ENCODE data around the gene SLC7A5.

DNA sequence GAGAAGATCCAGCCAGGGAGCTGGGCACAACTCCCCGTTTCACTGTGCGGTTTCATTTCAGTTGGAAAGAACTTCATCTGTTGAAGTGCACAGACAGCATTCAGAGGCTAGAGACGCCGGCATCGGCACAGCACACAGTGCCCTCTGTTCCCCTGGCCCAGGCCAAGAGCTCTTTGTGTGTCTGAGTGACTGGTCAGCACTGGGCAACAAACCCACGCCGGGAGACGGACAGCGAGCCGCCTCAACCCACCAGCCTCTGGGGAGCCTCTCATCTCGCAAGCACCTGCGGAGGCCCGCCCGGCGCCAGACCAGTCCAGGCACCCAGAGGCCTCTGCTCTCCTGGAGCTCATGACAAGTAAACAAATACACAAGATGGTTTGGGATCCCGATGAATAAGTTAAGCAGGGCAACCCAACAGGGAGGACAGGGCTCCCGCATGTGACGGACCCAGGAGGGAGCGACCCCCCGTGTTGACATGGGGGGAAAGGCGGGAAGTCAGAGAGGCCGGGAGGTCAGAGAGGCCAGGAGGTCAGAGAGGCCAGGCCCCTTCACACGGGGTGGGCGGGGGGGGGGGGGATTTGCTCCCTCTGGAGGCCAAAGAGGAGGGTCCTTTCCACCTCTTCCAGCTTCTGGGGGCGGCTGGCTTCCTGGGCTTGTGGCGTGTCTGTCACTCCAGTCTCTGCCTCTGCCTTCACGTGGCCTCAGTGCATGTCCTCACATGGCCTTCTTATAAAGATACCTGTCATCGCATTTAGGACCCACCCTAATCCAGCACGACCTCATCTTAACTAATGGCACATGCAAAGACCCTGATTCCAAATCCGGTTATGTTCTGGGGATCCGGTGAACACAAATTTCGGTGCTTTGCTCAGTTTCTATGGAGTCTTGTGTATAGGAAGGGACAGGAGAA lies 77.8 kb downstream of the SLC7A5 start:
- TF ChIP-seq EP300 (IDR thresholded peaks at IDR 0.05; ENCODE audit: borderline replicate concordance) = no peak
- TF ChIP-seq TAF1 (IDR thresholded peaks at IDR 0.05; ENCODE audit: low read depth) = no peak
- TF ChIP-seq, protein P1, sequence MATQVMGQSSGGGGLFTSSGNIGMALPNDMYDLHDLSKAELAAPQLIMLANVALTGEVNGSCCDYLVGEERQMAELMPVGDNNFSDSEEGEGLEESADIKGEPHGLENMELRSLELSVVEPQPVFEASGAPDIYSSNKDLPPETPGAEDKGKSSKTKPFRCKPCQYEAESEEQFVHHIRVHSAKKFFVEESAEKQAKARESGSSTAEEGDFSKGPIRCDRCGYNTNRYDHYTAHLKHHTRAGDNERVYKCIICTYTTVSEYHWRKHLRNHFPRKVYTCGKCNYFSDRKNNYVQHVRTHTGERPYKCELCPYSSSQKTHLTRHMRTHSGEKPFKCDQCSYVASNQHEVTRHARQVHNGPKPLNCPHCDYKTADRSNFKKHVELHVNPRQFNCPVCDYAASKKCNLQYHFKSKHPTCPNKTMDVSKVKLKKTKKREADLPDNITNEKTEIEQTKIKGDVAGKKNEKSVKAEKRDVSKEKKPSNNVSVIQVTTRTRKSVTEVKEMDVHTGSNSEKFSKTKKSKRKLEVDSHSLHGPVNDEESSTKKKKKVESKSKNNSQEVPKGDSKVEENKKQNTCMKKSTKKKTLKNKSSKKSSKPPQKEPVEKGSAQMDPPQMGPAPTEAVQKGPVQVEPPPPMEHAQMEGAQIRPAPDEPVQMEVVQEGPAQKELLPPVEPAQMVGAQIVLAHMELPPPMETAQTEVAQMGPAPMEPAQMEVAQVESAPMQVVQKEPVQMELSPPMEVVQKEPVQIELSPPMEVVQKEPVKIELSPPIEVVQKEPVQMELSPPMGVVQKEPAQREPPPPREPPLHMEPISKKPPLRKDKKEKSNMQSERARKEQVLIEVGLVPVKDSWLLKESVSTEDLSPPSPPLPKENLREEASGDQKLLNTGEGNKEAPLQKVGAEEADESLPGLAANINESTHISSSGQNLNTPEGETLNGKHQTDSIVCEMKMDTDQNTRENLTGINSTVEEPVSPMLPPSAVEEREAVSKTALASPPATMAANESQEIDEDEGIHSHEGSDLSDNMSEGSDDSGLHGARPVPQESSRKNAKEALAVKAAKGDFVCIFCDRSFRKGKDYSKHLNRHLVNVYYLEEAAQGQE (IDR thresholded peaks at IDR 0.05; ENCODE audit: low read depth) = no peak
- TF ChIP-seq, protein P2, sequence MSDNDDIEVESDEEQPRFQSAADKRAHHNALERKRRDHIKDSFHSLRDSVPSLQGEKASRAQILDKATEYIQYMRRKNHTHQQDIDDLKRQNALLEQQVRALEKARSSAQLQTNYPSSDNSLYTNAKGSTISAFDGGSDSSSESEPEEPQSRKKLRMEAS (IDR thresholded peaks at IDR 0.05) = no peak
- TF ChIP-seq EGR1 (IDR thresholded peaks at IDR 0.05) = no peak
- no peak for TF ChIP-seq FOXM1 (IDR thresholded peaks at IDR 0.05; ENCODE audit: borderline replicate concordance, low read depth)
- TF ChIP-seq YY1 (IDR thresholded peaks at IDR 0.05; ENCODE audit: low read depth) = no peak
- no peak for TF ChIP-seq NFIC (IDR thresholded peaks at IDR 0.05)
- TF ChIP-seq, protein P3, sequence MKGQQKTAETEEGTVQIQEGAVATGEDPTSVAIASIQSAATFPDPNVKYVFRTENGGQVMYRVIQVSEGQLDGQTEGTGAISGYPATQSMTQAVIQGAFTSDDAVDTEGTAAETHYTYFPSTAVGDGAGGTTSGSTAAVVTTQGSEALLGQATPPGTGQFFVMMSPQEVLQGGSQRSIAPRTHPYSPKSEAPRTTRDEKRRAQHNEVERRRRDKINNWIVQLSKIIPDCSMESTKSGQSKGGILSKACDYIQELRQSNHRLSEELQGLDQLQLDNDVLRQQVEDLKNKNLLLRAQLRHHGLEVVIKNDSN (IDR thresholded peaks at IDR 0.05) = no peak
- no peak for TF ChIP-seq CEBPB (IDR thresholded peaks at IDR 0.05)
- TF ChIP-seq CREB1 (IDR thresholded peaks at IDR 0.05; ENCODE audit: low read depth) = no peak
